Panc1 (cell line): Measurements from ENCODE around the gene PDSS1. TPM values are rescaled to one million over a fixed set of nuclear protein-coding genes. Genes with fewer than 3 reads are reported as not detected.

Source experiments
- ATAC-seq: fragments of 200-7000 bp; cut with Tn5 transposase; 2 replicates; pipeline ENCODE4 v1.9.1; 2020; ENCODE audit warnings: mild to moderate bottlenecking, moderate library complexity
- BruUV-seq: library from RNA; stranded (reverse); fragments of 400-500 nt; replicated peaks from 2 replicates; lab custom pipeline; 2021; lab: Mats Ljungman, UMichigan
- CTCF ChIA-PET: fragments of 300-600 bp; sonication (Branson Sonifier 250); formaldehyde crosslinking; loops from one replicate; lab custom pipeline; 2022; ENCODE audit warnings: antibody characterized with exemption; lab: Charles Lee
- POLR2A ChIA-PET: fragments of 300-600 bp; sonication (Branson Sonifier 250); formaldehyde crosslinking; loops from one replicate; lab custom pipeline; 2022; ENCODE audit warnings: antibody characterized with exemption; lab: Charles Lee
- DNase-seq: peaks from one replicate; pipeline ENCODE4 v3.0.0-alpha.2; 2010; ENCODE audit warnings: low read depth, low spot score
- H3K27ac ChIP-seq: 2 replicates; pipeline ENCODE4 v1.5.1; 2011; ENCODE audit warnings: mild to moderate bottlenecking, low read length, inconsistent platforms
- H3K27me3 ChIP-seq: fragments of 200-500 bp; sonication (Bioruptor generic); 2 replicates; pipeline ENCODE4 v1.6.0; 2014; ENCODE audit warnings: low read length, inconsistent platforms; ENCODE audit not compliant: control insufficient read depth, insufficient read depth
- H3K36me3 ChIP-seq: fragments of 200-500 bp; sonication (Bioruptor generic); 2 replicates; pipeline ENCODE4 v1.5.1; 2014; ENCODE audit warnings: inconsistent platforms, mild to moderate bottlenecking, low read length, moderate library complexity; ENCODE audit not compliant: control insufficient read depth, insufficient read depth
- H3K4me1 ChIP-seq: 2 replicates; pipeline ENCODE4 v1.5.1; 2011; ENCODE audit warnings: inconsistent platforms, mild to moderate bottlenecking, low read length, moderate library complexity; ENCODE audit not compliant: control insufficient read depth, insufficient read depth
- H3K4me3 ChIP-seq, 2 experiments: 2 replicates each; pipeline ENCODE4 v1.5.1; 2011 to 2012; ENCODE audit warnings: low read depth in 2 of 2, low read length in 2 of 2, mild to moderate bottlenecking in 2 of 2, inconsistent platforms in 1 of 2, moderate library complexity in 1 of 2
- H3K9me3 ChIP-seq: fragments of 200-500 bp; sonication (Bioruptor generic); 2 replicates; pipeline ENCODE4 v1.5.1; 2014; ENCODE audit warnings: low read depth, mild to moderate bottlenecking, inconsistent platforms, low read length, moderate library complexity; ENCODE audit not compliant: control insufficient read depth, insufficient read depth
- CTCF ChIP-seq: fragments of 450-650 bp; IDR thresholded peaks from 2 replicates; pipeline ENCODE4 v1.5.1; 2017; ENCODE audit warnings: mild to moderate bottlenecking
- POLR2AphosphoS5 ChIP-seq: IDR thresholded peaks from 2 replicates; pipeline ENCODE4 v1.6.1; 2012; ENCODE audit warnings: mild to moderate bottlenecking, low read depth, low read length, moderate library complexity
- REST ChIP-seq, 2 experiments: IDR thresholded peaks; 2 replicates each; pipeline ENCODE4 v1.6.1; 2011 to 2012; ENCODE audit warnings: low read depth in 2 of 2, control low read depth in 1 of 2, low read length in 1 of 2, mild to moderate bottlenecking in 1 of 2, moderate library complexity in 1 of 2; ENCODE audit not compliant: insufficient read depth in 1 of 2
- SIN3A ChIP-seq: IDR thresholded peaks from 2 replicates; pipeline ENCODE4 v1.6.1; 2012; ENCODE audit warnings: low read depth, mild to moderate bottlenecking, low read length, moderate library complexity, borderline replicate concordance; ENCODE audit not compliant: insufficient read depth
- TCF7L2 ChIP-seq: IDR thresholded peaks from 2 replicates; pipeline ENCODE4 v1.6.1; 2011; ENCODE audit warnings: mild to moderate bottlenecking, low read depth, low read length, inconsistent platforms
- in situ Hi-C: cut with HindIII; loops from 2 replicates; pipeline ENCODE4 v1.10.0; 2016; ENCODE audit warnings: low sequenced_read_pairs, low pct_unique_long_range_greater_than_20kb
- intact Hi-C: fragments of 100-400 bp; cut with micrococcal nuclease; formaldehyde crosslinking; loops from one replicate; pipeline ENCODE4 v1.10.0; 2022; ENCODE audit not compliant: unreplicated experiment
- total RNA-seq: library from RNA; stranded (reverse); gene quantifications from one replicate; pipeline ENCODE4 v1.2.1, GENCODE V29; 2021; ENCODE audit not compliant: unreplicated experiment

Gene PDSS1
- total RNA-seq, 1 experiment from 2014 or later = 7.1 TPM

GRCh38 chr10:26655746-26656145 is 41.8 kb upstream of the PDSS1 start:
- H3K4me3 ChIP-seq = no peak overlapping the region
- in situ Hi-C loops (no loop called here), intact Hi-C loops (no loop called here)
- ATAC-seq = no peak
- no TSS peak for BruUV-seq
- no peaks in the 10 kb centered on the region for H3K9me3 ChIP-seq
- H3K27ac ChIP-seq = no peak overlapping the region
- ChIA-PET POLR2A (no interaction called here), CTCF (no interaction called here)
- no peaks in the 10 kb centered on the region for H3K27me3 ChIP-seq
- no peaks in the 10 kb centered on the region for H3K36me3 ChIP-seq
- no peaks in the 10 kb centered on the region for H3K4me1 ChIP-seq
- no peak for DNase-seq
- no peak for TF ChIP-seq REST (IDR thresholded peaks at IDR 0.05; ENCODE audit: insufficient read depth in 1 of 2, low read depth in 2 of 2, low read length in 1 of 2)
- TF ChIP-seq CTCF = no peak
- no peak for TF ChIP-seq POLR2AphosphoS5
- no peak for TF ChIP-seq TCF7L2
- no peak for TF ChIP-seq SIN3A

- TF ChIP-seq SIN3A = no peak
- Histone ChIP-seq H3K27me3 (no peaks in the 10 kb centered on the region), H3K4me3 (no peak overlapping the region), H3K27ac (no peak overlapping the region), H3K36me3 (no peaks in the 10 kb centered on the region), H3K9me3 (no peaks in the 10 kb centered on the region), H3K4me1 (no peaks in the 10 kb centered on the region)
- no peak for ATAC-seq
- BruUV-seq = no TSS peak
- in situ Hi-C loops (no loop called here), intact Hi-C loops (no loop called here)
- CTCF ChIA-PET = no interaction called here
- POLR2A ChIA-PET = no interaction called here
- DNase-seq = no peak
Measured at GRCh38 chr10:26662864-26663263, 34.6 kb upstream of the PDSS1 start.

- intact Hi-C loops (no loop called here), in situ Hi-C loops (no loop called here)
- Histone ChIP-seq H3K4me1 (no peaks in the 10 kb centered on the region), H3K27me3 (no peaks in the 10 kb centered on the region), H3K36me3 (no peaks in the 10 kb centered on the region), H3K27ac (no peak overlapping the region), H3K4me3 (no peak overlapping the region), H3K9me3 (no peaks in the 10 kb centered on the region)
- DNase-seq = no peak
- ATAC-seq = no peak
- BruUV-seq = no TSS peak
- TF ChIP-seq CTCF (no peak), POLR2AphosphoS5 (no peak), TCF7L2 (no peak), REST (IDR thresholded peaks at IDR 0.05; ENCODE audit: insufficient read depth in 1 of 2, low read depth in 2 of 2, low read length in 1 of 2) (no peak), SIN3A (no peak)
- CTCF ChIA-PET = no interaction called here
- POLR2A ChIA-PET = interaction anchor here (0.7 kb wide), 1 partner anchor 745 kb away, joined by 4 read pairs; no protein-coding TSS in a partner anchor
Measured at GRCh38 chr10:26665080-26666048, 32.1 kb upstream of the PDSS1 start.
